Left ventricle myocardium inferior (tissue), 1 donor: ENCODE measurements around the gene SYNJ1. TPM values are rescaled to one million over a fixed set of nuclear protein-coding genes. Genes with fewer than 3 reads are reported as not detected.

ENCODE experiments used
- DNase-seq: peaks from one replicate; pipeline ENCODE4 v3.0.0-alpha.2; 2020
- H3K27ac ChIP-seq: fragments of 200-600 bp; replicated peaks from 2 replicates; pipeline ENCODE4 v1.8.0; 2021
- H3K27me3 ChIP-seq: fragments of 200-600 bp; 2 replicates; pipeline ENCODE4 v1.8.0; 2021; ENCODE audit warnings: low read depth
- H3K36me3 ChIP-seq: fragments of 200-600 bp; 2 replicates; pipeline ENCODE4 v1.8.0; 2021
- H3K4me1 ChIP-seq: fragments of 200-600 bp; 2 replicates; pipeline ENCODE4 v1.8.0; 2021
- H3K4me3 ChIP-seq: fragments of 200-600 bp; 2 replicates; pipeline ENCODE4 v1.8.0; 2021; ENCODE audit warnings: mild to moderate bottlenecking, moderate library complexity
- H3K9me3 ChIP-seq: fragments of 200-600 bp; replicated peaks from 2 replicates; pipeline ENCODE4 v1.8.0; 2021
- CTCF ChIP-seq: fragments of 200-600 bp; IDR thresholded peaks from 2 replicates; pipeline ENCODE4 v1.8.0; 2021; ENCODE audit warnings: antibody characterized with exemption, mild to moderate bottlenecking, borderline replicate concordance
- intact Hi-C: fragments of 100-400 bp; cut with micrococcal nuclease; formaldehyde crosslinking; loops from one replicate; pipeline ENCODE4 v1.11.0; 2022
- total RNA-seq: library from RNA; stranded (reverse); fragmentation: NEBNext Ultra II Directional; extraction: Animal tissue kit (Norgen Biotek cat#: 25700); gene quantifications from one replicate; pipeline ENCODE4 v1.2.1, GENCODE V29; 2021
- donor health status: DM: no; HTN: yes; CAD: no; lungs with severe emphysema.

SYNJ1 gene
- total RNA-seq, 1 donor from 2014 or later, result 12.3 TPM

- H3K27ac ChIP-seq, result no peak overlapping the region
- intact Hi-C loops, result no loop called here
- H3K4me3 ChIP-seq, result no peak overlapping the region
- DNase-seq, result no peak
- no peaks in the 10 kb centered on the region for H3K27me3 ChIP-seq
- H3K36me3 ChIP-seq, result peaks cover 35% of the 10 kb centered on the region
- H3K4me1 ChIP-seq, result no peaks in the 10 kb centered on the region
- H3K9me3 ChIP-seq, result no peaks in the 10 kb centered on the region
- TF ChIP-seq CTCF, result no peak
Measured at GRCh38 chr21:32599526-32599925, 128.3 kb downstream of the SYNJ1 start.

GRCh38 chr21:32599091-32599490, 128.7 kb downstream of the SYNJ1 start:
- H3K27me3 ChIP-seq, result no peaks in the 10 kb centered on the region
- intact Hi-C loops, result no loop called here
- no peak for DNase-seq
- no peaks in the 10 kb centered on the region for H3K4me1 ChIP-seq
- no peaks in the 10 kb centered on the region for H3K9me3 ChIP-seq
- no peak overlapping the region for H3K27ac ChIP-seq
- no peak overlapping the region for H3K4me3 ChIP-seq
- peaks cover 31% of the 10 kb centered on the region for H3K36me3 ChIP-seq
- no peak for TF ChIP-seq CTCF

- Histone ChIP-seq H3K4me3 (no peak overlapping the region), H3K27ac (no peak overlapping the region), H3K4me1 (no peaks in the 10 kb centered on the region), H3K36me3 (peaks cover 12% of the 10 kb centered on the region), H3K9me3 (no peaks in the 10 kb centered on the region), H3K27me3 (no peaks in the 10 kb centered on the region)
- no peak for TF ChIP-seq CTCF
- intact Hi-C loops, result no loop called here
- no peak for DNase-seq
Measured at GRCh38 chr21:32597205-32597604, 130.6 kb downstream of the SYNJ1 start.

GRCh38 chr21:32595431-32595830, 132.4 kb downstream of the SYNJ1 start:
- H3K4me3 ChIP-seq, result no peak overlapping the region
- H3K27ac ChIP-seq, result no peak overlapping the region
- intact Hi-C loops, result no loop called here
- no peak for TF ChIP-seq CTCF
- DNase-seq, result no peak
- H3K9me3 ChIP-seq, result no peaks in the 10 kb centered on the region
- no peaks in the 10 kb centered on the region for H3K27me3 ChIP-seq
- peaks cover 4% of the 10 kb centered on the region for H3K36me3 ChIP-seq
- H3K4me1 ChIP-seq, result no peaks in the 10 kb centered on the region

- Histone ChIP-seq H3K27me3 (no peaks in the 10 kb centered on the region), H3K9me3 (no peaks in the 10 kb centered on the region), H3K4me3 (no peak overlapping the region), H3K27ac (no peak overlapping the region), H3K36me3 (no peaks in the 10 kb centered on the region), H3K4me1 (no peaks in the 10 kb centered on the region)
- intact Hi-C loops, result no loop called here
- no peak for TF ChIP-seq CTCF
- no peak for DNase-seq
Measured at GRCh38 chr21:32593690-32594089, 134.1 kb downstream of the SYNJ1 start.
